Tibial nerve (tissue), 4 donors: ENCODE results near the gene ISG20L2.

Experiments used
- CTCF ChIP-seq, 5 experiments: fragments of 200-600 bp in 3 of 5; fragments of 450-650 bp in 2 of 5; sonication (generic) in 3 of 5; IDR thresholded peaks; one replicate each; pipeline ENCODE4 v1.5.1; 2016 to 2019; ENCODE audit warnings: antibody characterized with exemption in 5 of 5, mild to moderate bottlenecking in 3 of 5, moderate library complexity in 2 of 5
- EP300 ChIP-seq, 2 donors: sonication (generic); formaldehyde crosslinking; IDR thresholded peaks; one replicate each; pipeline ENCODE4 v1.6.1; 2017; ENCODE audit warnings: antibody characterized with exemption in 2 of 2, mild to moderate bottlenecking in 1 of 2

DNA sequence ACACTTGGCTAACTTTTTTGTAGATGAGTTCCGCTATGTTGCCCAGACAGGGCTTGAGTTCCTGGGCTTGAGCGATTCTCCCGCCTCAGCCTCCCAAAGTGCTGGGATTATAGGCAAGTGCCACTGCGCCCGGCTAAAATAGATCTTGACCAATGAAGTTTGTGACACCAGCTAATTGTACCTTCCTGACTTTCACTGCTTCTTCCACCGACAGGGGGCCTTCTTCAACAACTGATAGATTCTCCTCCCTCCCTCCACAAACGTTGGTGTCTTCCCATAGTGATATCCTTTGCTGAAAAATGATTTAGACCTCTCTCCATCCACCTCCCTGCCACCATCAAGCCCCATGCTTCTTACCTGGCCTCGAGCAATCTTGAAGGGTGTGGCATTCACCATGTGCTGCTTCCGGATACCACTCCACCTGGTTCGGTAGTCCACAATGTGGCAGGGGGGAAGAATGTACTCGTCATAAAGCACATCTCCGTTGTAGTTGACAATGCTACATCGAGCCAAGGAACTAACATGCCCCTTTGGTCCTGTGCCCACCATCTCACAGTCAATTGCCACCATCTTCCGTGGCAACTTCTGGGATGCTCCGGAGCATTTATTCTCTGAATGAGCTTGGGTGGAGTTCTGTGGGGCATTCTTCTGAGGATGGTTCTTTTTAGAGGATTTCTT lies 1.9 kb downstream of the ISG20L2 start:
- TF ChIP-seq CTCF (IDR thresholded peaks at IDR 0.05): peak; percentile 28 to 36 (median 30)
- TF ChIP-seq EP300 (IDR thresholded peaks at IDR 0.05): no peak
